TTC549 (cell line): ENCODE data around the gene PRKAG1.
A peak's percentile ranks its signal among the peaks of the same experiment; 100 is the strongest.
"Not testable (repeated sequence)": the region's sequence is repeated elsewhere in the genome, so short reads cannot be mapped to it uniquely, and the experiment has no call there.

ENCODE experiments used
- FAIRE-seq: peaks from 2 replicates; lab custom pipeline; 2012; peaks lifted over from hg19 to GRCh38; lab: Jason Lieb, UNC

The PRKAG1 gene

DNA sequence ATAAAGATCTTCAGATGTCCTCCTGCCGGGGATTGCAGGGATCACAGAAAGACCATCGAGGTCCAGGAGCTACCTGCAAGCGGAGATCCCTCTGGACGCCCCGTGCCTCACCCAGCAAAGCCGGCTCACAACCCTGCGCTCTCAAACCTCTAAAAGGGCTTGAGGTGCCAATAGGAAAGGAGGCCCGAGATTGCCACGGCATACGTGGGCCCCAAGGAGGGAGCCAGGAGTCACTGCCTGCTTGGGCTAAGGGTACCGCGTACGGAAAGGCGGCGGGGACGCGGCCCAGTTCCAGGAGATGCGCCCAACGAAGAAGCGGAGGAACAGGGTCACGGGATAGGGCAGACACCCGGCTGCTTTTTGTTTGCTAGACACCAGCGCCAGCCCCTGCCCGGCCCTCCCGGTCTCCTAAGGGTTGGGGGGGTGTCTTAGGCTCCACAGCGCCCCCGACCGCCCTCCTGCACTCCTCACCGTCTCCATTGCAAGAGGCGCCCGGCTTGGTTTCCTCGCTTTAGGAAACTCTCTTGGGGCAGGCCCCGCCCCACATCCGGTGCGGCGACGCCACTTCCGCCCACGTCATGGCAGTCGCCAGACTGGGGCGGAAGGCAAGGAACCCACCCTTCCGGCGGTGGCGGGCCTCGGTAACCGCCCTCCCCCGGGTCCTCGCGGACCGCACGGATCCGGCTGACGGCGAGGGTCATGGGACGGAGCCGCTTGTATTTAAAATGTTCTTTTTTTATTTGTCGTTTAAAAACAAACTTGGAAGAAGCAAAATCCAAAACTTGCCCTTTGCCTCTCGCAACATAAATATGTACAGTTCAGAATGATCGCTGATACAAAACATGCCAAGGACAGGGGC is at the start of gene PRKAG1:
Gene PRKAG1, minus strand, starts transcription at position 516 of the 859 bp plus-strand sequence. Its CDS starts 36 bp downstream, at position 480.
- peak; percentile 79 for FAIRE-seq

GRCh38 chr12:49066120-49066519 is 47.5 kb upstream of the PRKAG1 start:
- no peak for FAIRE-seq

GRCh38 chr12:49064767-49065152 is 46.2 kb upstream of the PRKAG1 start:
- no peak for FAIRE-seq

DNA sequence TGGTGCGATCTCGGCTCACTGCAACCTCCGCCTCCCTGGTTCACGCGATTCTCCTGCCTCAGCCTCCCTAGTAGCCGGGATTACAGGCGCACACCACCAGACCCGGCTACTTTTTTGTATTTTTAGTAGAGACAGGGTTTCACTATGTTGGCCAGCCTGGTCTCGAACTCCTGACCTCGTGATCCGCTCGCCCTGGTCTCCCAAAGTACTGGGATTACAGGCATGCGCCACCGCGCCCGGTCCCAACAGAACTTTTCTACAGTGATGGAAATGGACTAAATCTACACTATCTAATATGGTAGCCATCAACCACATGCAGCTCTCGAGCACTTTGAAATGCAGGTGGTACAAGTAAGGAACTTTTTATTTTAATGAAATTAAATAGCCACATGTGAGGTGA is 43.3 kb upstream of the PRKAG1 start:
- not testable (repeated sequence) for FAIRE-seq

DNA sequence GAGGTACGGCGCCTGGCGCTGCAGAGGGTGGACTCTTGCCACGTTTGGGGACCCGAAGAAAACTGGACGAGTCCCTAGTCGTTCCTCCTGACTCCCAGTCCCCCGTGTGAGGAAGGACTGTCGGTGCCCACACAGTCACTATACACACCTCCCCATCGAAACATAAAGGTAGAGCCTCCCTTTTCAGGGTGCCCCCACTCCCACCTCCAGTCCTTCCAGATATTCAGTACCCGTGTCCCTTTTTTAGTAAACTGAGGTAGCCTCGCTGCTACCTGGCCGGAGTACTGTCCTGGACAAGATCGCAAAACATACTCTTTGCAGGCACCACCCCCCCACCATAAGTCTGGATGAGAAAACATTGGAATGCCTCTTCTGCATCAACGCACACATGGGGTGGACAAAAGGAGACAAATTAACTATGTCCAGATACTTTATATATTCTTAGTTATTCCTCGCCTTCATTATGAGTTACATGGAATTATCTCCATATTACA is 42.6 kb upstream of the PRKAG1 start:
- no peak for FAIRE-seq

DNA sequence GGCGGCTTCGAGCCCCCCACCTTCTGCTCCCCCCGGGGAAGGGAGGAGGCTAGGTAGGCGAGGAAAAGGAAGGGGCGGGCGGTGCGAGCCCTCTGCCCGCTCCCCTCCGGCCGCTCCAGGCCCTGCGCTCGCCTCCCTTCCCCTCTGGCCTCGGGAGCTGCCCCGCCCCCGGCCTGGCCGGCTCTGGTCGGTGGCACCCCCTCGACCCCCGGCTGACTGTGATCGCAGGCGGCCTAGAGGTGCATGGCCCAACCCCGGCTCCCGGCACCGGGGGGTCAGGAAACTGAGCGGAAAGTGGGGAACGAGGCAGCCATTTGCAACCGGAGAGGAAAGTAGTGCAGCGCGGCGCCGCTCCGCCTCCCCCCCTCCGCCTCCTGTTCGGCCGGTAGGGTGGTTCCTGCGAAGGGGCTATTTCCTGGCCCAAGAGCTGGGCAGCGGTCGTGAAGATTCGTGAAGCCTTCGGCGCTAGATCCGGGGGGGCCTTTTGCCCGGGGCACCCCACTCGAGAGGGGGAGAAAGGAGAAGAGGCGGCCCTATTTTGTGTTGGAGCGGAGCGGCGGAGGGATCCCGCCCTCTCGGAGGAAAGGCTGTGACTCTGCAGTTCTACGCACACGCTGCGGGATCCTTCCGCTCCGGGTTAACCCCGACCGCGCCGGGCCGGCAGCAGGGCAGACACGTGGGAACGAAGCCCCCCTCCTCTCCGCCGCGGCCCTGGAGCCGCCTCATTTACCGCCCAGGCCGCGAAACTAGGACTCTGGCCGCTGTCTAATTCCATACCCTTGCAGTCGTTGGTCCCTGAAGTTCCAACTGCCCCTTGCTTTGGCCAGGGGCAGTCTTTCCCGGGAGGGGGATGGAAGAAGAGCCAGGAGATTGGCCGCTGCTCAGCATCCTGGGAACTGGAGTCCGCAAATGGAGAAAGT is 41.9 kb upstream of the PRKAG1 start, which contains the start of gene KMT2D:
Gene KMT2D, minus strand, starts transcription at position 558 of the 920 bp plus-strand sequence. CDS start 5,470 bp downstream, outside the sequence.
- no peak for FAIRE-seq

DNA sequence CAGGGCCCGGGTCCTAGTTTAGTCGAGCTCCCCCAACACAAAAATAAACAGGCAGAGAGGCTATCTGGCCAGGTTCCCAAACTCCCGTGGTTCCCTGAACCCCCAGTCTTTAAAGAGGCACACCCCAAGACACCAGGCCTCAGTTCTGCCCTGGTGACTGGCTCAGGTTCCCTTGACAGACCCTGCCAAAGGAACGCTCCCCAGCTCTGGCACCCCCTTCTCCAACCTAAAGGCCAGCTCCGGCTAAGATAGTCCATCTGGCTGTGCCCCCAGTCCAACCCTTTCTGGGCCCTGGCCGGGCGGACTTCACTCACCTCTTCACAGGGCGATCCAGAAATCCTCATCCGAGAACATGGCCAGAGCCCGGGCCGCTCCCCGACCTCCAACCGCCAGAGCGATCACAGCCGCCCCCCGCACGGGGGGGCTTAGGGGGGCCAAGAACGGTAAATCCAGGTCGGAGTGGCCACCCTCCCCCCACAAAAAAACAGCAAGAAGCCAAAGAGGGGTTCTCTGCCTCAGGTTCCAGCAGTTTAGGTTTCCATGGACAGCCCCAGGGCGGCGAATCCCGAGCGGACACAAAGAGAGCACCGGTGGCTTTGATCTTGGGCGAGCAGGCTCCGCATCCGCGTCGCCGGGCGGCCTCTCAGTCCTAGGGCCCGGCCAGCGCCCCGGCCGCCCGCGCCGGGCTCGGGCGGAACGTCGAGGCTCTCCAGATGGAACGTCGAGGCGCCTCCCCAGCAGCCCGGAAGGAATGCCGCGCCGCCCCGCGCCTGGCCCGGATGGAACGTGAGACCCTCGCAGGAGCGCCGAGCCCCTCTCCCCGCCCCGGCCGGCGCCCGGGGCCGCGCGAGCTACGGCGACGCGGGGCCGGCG is 41.0 kb upstream of the PRKAG1 start:
- FAIRE-seq, result no peak

DNA sequence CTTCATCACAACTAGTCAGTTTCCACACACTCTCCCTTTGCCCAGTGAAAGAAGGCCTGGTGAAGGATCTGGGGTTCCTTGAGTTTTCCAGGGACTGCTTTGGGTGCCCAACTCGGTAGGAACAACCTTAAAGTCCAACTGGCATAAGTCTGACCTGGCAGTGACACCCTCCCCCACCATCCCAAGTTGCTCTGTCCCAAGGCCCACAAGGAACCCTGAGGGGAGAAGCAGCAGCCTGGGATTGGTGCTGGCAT is 40.4 kb upstream of the PRKAG1 start:
- no peak for FAIRE-seq

DNA sequence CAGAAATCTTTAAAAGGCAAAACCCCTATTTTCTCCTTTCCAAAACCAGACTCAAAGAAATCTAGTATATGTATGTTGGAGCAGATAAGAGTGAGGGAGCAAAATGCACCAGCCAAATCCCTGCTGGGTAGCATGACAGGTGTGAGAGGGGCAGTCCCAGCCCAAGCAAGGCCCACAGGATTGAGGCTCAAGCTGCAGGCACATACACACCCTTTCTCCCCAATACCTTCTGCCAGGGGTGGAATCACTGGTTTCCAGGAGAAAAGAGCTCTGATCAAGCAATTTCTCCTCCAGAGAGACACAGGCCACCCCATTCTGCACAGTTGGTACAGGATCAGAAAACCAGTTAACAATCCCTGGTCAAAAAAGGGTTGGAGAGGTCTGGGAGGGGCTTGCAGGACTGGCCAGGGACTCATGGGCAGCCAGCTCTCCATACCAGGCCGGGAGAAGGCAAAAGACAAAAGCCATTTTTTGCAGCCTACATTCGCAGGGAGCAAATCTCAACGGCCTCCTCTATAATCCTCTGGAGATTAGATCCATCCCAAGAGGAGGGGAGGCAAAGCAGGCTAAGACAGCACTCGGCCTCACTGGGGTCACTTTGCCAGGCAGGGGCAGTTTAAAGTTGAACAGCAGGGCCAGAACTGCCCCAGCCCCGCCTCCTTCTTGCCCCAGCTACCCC is 39.9 kb upstream of the PRKAG1 start:
- FAIRE-seq, result no peak

- no peak for FAIRE-seq
Measured at GRCh38 chr12:49057888-49058287, 39.3 kb upstream of the PRKAG1 start.

GRCh38 chr12:49055978-49056754 is 37.6 kb upstream of the PRKAG1 start:
- peak; percentile 37 for FAIRE-seq

GRCh38 chr12:49055092-49055491 is 36.5 kb upstream of the PRKAG1 start:
- FAIRE-seq, result no peak

GRCh38 chr12:49054524-49054923 is 35.9 kb upstream of the PRKAG1 start:
- no peak for FAIRE-seq

DNA sequence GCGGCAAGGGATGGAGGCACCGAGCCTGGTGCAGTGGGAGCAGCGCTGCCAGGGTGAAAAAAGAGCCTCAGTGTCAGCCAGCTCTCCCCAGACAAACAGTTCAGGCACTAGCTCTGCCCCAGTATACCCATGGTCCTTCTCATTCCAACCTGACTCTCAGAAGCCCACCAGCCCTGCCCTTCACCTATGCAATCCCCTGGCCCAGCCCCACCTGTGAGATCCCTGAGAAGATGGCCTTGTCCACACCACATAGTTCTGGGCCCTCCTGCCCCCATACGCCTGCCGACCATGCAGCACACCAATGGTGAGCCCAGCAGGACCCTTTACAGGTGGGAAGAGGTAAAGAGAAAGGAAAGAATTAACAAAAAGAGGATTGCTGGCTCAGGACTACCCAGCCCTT is 35.5 kb upstream of the PRKAG1 start:
- no peak for FAIRE-seq

GRCh38 chr12:49052451-49053208 is 34.1 kb upstream of the PRKAG1 start:
- FAIRE-seq, result no peak

DNA sequence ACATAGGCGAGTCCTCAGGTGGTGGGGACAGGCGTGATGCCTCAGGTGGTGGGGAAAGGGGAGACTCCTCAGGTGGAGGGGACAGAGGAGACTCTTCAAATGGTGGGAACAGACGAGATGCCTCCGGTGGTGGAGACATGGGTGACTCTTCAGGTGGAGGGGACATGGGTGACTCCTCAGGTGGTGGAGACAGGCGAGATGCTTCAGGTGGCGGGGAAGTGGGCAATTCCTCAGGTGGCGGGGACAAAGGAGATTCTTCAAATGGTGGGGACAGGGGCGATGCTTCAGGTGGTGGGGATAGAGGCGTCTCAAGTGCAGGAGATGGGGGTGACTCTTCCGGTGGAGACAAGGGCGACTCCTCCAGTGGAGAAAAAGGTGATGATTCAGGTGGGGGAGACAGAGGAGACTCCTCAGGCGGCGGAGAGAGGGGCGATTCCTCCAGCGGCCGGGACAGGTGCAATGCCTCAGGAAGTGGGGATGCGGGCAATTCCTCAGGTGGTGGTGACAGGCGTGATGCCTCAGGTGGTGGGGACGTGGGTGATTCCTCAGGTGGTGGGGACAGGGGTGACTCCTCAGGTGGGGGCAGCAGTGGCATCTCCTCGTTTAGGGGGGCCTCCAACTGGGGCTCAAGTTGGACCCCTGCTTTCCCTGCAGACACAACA is 33.3 kb upstream of the PRKAG1 start:
- FAIRE-seq, result no peak

- FAIRE-seq, result no peak
Measured at GRCh38 chr12:49051373-49051764, 32.8 kb upstream of the PRKAG1 start.

- FAIRE-seq, result no peak
Measured at GRCh38 chr12:49050507-49051372, 32.2 kb upstream of the PRKAG1 start.
